Cerebellar cortex (tissue), 1 donor: ENCODE results near the gene SS18.
"Not testable (repeated sequence)": the region's sequence is repeated elsewhere in the genome, so short reads cannot be mapped to it uniquely, and the experiment has no call there.

Experiments used
- DNase-seq: peaks from one replicate; pipeline ENCODE4 v3.0.0-alpha.2; 2015; ENCODE audit warnings: low spot score

SS18 gene

DNA sequence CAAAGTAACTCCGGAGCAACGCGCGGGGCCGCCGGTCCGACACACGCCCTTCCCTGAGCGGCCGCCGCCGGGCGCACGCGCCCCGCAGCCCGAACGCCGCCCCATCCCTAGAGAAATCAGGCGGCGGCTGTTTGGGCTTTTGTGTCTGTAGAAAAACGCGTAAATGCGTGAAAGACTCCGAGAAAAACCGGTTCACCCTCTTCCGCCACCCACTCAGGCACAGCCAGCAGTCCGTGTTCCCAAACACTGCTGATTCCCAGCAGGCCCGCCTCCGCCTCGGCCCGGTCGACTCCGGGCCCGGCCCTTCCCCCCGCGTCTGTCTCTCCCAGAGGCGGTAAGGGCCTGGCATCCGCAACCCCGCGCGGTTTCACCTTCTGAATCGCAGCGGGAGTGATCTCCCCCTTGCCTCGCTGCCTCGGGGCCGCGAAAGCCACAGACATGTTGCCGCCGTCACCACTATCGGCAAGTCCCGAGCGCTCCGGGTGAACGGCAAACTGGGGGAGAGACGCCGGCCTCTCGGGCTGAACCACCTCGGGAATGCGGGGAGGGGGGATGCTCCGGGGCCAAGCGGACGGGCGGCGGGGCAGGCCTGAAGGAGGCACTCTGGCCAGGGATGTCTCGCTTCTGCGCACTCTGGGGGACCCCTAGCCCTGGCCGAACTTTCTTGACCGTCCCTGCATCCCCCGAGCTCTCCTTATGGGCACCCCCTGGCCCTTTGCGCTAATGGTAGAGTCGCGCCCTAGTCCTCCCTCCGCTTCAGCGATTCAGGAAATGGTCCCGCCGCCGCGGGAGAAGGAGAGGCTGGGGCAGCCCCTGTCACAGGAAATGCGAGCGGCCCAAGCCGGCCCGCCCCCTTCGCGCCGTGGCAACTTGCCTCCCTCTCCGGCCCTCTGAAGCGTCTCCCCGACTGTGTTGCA, at the start of gene SS18:
Gene SS18 (minus strand): TSS at position 484 of the 917 bp plus-strand sequence. CDS start 44 bp downstream, at position 440.
- DNase-seq, result peak; percentile 93

DNA sequence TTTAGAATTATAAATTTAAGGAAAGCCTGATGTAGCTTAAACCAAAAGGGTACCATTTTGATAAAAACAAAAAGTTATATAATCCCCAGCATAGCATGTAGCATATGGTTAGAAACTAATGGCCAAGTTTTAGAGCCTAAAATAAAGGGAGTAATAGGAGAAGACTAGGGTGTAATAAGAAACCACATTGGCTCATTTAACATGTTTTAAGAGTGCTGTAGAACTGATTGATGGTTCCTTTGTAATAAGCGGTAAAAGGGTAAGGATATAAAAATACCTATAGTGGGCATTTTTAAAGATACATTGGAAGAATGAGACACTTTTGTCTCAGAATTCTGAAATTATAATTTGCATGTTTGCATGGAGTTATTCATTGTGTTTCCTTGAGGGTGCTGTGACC, 45.1 kb upstream of the SS18 start:
- DNase-seq, result no peak

DNA sequence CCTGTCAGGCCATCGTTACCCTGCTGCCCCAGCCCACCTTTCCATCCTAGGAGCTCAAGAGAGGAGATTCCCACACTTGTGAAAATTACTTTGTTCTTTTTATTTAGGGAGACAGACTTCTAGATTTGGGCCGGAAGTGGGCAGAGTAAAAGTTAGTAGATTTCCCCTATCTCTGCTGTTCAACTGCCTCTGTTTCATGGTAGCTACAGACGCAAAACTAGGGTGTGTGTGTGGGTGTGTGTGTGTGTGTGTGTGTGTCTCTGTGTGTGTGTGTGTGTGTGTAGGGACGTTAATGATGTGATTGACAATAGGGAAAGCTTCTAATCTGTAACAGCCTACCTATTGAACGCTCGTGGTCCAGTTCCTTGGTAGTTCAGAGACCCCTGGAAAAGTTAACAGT, 43.7 kb upstream of the SS18 start:
- no peak for DNase-seq

GRCh38 chr18:26133652-26134051, 43.2 kb upstream of the SS18 start, which contains the start of gene PSMA8:
TSS of gene PSMA8 (plus strand) at chr18:26133869. CDS start at chr18:26133966, 97 bp downstream.
- no peak for DNase-seq

DNA sequence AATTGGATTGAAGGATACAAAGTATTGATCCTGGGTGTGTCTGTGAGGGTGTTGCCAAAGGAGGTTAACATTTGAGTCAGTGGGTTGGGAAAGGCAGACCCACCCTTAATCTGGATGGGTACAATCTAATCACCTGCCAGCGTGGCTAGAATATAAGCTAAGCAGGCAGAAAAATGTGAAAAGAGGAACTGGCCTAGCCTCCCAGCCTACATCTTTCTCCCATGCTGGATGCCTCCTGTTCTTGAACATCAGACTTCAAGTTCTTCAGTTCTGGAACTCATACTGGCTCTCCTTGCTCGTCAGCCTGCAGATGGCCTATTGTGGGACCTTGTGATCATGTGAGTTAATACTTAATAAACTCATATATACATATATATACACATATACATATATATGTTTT, 37.8 kb upstream of the SS18 start:
- DNase-seq, result not testable (repeated sequence)

DNA sequence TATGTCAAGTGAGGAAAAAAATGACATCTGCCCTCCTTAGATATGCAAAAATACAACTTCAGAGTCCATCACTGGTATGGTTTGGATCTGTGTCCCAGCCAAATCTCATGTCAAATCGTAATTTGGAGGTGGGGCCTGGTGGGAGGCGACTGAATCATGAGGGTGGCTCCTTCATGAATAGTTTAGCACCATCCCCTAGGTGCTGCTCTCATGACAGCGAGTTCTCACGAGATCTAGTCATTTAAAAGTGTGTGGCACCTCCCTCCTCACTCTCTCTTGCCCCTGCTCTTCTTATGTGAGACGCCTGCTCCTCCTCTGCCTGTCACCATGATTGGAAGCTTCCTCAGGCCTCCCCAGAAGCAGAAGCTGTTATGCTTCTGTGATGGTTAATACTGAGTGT, 37.4 kb upstream of the SS18 start:
- no peak for DNase-seq

- not testable (repeated sequence) for DNase-seq
Observed at GRCh38 chr18:26121994-26122393, 31.6 kb upstream of the SS18 start.

- DNase-seq, result no peak
Observed at GRCh38 chr18:26121476-26121875, 31.1 kb upstream of the SS18 start.

DNA sequence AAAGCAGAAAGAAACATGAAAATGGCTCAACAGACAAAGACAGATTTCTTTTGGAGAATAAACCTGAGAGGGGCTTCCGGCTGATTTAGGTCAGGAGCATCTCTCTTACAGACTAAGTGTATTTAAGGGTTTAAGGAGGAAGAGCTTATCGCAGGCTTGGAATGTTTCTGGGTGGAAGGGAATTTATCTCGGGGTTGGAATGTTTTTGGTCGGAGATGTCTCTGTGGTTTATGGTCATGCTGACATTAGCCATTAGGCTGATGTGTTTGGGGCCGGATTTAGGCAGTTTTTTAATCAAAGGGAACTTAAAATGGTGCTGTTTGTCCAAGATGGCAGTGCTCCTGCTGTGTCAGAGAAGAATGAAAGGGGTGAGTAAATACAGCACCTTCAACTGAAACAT, 28.8 kb upstream of the SS18 start:
- DNase-seq, result no peak

- DNase-seq, result no peak
Observed at GRCh38 chr18:26104035-26104434, 13.6 kb upstream of the SS18 start.

DNA sequence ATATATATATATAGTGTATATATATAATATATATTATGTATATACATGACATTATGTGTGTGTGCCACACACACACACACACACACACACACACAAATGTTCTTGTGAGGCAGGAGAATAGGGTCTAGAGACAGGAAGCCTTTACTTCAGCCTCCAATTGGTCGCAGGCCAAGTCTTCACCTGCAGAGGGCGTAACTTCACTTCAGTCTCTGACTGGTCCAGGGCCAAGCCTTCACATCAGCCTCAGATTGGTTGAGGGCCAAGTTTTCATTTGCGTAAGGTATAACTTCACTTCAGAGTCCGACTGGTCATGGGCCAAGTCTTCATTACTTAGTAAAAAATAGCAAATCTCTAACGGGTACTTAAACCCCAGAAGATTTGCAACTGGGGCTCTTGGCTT, 13.2 kb upstream of the SS18 start:
- DNase-seq, result peak; percentile 13

DNA sequence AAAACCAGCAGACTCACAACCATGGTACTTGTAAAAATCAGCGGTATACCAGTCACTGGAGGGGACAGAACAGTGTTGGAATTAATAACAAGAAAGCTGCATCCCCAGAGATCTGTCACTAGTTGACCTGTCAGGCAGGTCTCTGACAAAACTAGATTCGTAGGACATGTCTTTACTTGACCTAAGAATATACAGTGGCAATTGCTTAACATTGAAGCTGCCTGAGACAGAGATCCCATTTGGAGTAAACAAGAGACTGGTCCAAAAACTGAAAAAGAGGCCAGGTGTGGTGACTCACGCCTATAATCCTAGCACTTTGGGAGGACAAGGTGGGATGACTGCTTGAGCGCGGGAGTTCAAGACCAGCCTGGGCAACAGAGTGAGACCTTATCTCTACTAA, 7.2 kb upstream of the SS18 start:
- DNase-seq, result no peak

GRCh38 chr18:26096852-26097251, 6.4 kb upstream of the SS18 start:
- DNase-seq, result no peak

DNA sequence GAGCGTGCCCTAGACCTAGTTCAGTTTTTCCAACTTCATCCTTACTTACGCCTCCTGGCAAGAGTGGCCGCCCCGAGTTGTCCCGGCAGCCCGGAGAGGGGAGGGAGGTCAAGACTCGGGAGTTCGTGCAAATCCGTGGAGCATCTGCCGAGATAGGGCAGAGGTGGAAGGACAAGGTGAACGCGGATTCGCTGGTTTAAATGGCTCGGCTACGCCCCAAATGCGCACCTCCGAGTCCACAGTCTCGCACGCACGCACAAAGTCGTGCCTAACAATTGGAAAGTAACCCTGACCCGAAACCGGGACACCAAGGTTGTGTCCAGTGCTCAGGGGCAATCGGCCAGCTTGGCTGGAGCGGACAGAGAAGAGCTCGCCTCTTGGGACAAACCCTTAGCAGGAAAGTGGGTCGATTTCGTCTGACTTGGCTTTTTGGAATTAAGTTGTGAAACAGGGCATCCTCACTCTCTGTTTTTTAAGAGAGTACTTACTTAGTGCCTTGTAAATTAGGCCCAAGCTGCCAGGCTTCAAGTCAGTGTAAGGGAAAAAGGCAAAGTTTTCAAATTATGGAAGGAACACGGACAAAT, 726 bp upstream of the SS18 start:
- no peak for DNase-seq

DNA sequence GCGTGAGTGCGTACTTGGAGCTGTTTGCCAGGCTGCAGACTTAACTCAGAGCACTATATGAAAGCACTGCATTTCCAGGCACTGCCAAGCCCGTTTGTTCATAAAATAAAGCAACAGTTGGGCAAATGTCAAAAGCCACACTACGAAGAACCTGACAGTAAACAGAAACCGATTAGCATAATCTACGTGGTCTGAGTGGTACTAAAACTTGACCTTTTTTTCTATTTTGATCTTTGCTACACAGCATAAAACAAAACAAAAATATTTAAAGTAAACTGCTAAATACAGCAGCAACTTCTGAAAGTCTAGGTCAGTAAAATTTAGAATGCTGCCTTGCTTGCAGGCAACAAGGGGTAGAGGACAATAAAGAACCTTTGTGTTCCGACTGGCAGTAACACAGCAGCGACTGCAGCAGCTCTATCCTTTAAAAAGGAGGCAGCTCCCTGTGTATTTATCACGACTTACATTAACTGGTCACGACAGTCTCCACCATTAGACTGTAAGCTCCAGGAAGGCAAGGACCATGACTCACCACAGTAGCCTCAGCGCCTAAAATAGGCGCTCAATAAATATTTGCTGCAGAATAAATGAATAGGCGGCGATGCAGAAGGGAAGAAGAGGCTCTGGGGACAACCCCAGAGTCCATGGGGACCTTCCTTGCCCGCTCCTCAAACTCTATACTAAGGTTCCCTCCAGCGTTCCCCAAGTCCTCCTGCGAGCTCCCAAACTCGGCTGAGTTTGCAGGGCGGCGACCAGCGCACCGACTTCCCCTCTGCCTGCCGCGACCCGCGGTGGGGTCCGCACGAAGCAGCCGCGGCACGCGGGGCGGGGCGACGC, 902 bp downstream of the SS18 start:
- DNase-seq, result peak; percentile 28

DNA sequence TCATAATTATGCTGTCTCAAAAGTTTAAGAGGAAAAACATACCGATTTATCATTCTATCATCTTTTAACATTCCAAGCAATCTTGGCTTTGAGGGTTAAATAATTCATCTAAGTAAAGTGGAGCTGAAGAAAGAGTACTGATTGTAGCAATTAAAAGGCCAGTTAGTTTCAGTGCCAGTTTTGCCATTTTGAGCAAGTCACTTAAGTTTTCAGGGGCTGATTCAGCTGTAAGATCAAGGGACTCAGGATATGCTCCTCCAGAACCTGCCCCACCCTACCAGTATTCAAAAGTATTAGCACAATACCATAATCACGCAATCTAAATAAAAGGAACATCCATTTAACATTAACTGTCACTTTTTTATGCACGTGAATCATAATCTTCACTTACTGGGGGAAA, 1.9 kb downstream of the SS18 start:
- DNase-seq, result no peak

DNA sequence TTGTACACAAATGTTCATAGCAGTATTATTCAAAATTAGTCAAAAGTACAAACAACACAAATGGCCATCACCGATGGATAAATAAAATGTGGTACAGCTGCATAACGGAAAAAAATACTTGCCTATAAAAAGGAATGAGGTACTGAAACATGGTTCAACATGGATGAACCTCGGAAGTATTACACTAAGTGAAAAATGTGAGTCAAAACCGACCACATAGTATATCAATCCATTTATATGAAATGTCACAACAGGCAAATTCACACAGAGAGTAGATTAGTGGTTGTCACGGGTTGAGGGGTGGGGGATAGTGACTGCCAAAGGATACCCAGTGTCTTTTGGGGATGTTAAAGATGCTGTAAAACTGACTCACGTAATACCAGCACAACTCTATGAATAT, 3.5 kb downstream of the SS18 start:
- no peak for DNase-seq

DNA sequence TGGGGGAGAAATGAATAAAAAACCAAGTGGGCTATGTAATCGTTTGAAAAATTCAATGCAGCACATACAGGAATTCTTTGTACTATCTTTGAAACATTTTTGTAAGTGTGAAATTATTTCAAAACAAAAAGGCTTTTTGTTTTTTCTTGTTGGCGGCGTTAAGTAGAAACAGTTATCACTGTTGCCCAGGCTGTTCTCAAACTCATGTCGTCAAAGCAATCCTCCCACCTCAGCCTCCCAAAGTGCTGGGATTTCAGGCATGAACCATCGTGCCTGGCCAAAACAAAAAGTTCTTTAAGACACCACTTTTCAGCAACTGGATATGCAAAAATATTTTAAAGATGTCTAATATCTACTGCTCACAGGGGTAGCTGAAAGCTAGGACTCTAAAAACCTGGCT, 5.4 kb downstream of the SS18 start:
- no peak for DNase-seq

- DNase-seq, result no peak
Observed at GRCh38 chr18:26083099-26083498, 7.3 kb downstream of the SS18 start.

DNA sequence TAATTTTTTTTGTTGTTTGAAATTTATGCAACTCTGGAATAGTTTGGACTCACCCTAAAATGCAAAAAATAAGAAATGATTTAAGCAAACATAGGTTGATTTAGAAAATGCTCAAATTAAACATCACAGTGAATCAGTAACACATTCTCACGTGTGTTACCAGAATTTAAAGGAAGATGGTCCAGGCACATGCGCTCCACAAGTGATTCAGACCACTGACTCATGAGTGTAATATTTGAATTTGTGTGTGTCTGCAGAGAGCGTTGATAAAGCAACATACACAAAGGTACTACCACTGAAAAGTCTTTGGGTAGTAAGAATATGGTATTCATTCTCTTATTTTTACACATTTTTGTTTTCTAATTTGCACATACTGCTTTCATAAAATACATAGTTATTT, 7.9 kb downstream of the SS18 start:
- DNase-seq, result no peak

DNA sequence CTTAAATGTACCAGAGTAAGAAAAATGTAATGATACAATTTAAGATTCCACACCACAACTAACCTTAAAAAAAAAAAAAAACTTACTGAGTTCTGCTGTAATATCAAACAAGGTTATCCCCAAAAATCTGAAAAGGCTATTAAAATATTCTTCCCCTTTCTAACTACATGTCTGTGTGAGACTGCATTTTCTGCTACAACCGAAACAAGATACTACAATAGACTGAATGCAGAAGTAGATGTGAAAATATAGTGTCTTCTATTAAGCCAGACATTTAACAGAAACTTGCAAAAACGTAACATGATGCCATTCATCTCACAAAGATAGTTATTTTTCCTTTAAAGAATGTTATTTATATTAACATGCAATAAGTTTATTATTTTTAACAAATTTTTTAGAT, 16.2 kb downstream of the SS18 start:
- DNase-seq, result no peak

- no peak for DNase-seq
Observed at GRCh38 chr18:26073758-26074157, 16.7 kb downstream of the SS18 start.

DNA sequence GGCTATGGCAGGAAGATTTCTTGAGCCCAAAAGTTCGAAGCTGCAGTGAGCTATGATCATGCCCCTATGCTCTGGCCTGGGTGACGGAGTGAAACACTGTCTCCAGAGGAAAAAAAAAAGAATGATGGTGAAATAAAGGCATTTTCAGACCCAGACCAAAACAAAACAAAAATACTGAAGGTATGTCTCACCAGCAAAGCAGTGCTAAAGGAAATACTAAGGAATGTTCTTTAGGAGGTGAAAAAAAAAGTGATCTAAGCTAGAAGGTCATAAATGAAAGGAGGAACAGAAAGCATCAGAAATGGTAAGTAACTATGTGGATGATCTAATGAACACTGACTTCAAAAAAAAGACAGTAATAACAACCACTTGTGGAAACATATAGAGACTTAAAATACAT, 18.7 kb downstream of the SS18 start:
- no peak for DNase-seq
